K562 (cell line): ENCODE results near the gene MTPN. TPM values are rescaled to one million over a fixed set of nuclear protein-coding genes. Genes with fewer than 3 reads are reported as not detected.

Source experiments
- ATAC-seq: fragments of 200-7000 bp; cut with Tn5 transposase; 3 replicates; pipeline ENCODE4 v1.9.1; 2020; ENCODE audit warnings: moderate library complexity
- BruUV-seq: library from RNA; stranded (reverse); fragments of 400-500 nt; replicated peaks from 2 replicates; lab custom pipeline; 2021; lab: Mats Ljungman, UMichigan
- CTCF ChIA-PET: fragments of 300-600 bp; formaldehyde crosslinking; extraction: SDS; loops from one replicate; lab custom pipeline; 2021; ENCODE audit warnings: low intra/inter-chr PET ratio; lab: Yijun Ruan, JAX
- POLR2A ChIA-PET: fragments of 300-600, 350-650 bp; sonication (Branson Sonifier 250); formaldehyde crosslinking; extraction: SDS; loops from one replicate; lab custom pipeline; 2021; ENCODE audit warnings: antibody characterized with exemption, inconsistent platforms; lab: Yijun Ruan, JAX
- DNase-seq, 4 experiments: peaks; one replicate each; pipeline versions ENCODE4 v3.0.0 to v3.0.0-alpha.2; 2011 to 2018; ENCODE audit warnings: low spot score in 3 of 4, mixed read lengths in 3 of 4; ENCODE audit errors: extremely low read depth in 1 of 4
- FAIRE-seq: peaks from 2 replicates; lab custom pipeline; 2011; peaks lifted over from hg19 to GRCh38; lab: Jason Lieb, UNC
- H2AFZ ChIP-seq: 2 replicates; pipeline ENCODE4 v1.6.0; 2011; ENCODE audit warnings: low read depth, low read length, control low read depth, inconsistent platforms
- H3K27ac ChIP-seq: fragments of 200-600 bp; 3 replicates; pipeline ENCODE4 v1.8.0; 2011; ENCODE audit warnings: low read depth, mild to moderate bottlenecking, control low read depth, inconsistent platforms, low read length, moderate library complexity, mixed read lengths; ENCODE audit errors: extremely low read depth
- H3K27me3 ChIP-seq, 2 experiments: fragments of 300-600 bp in 1 of 2; 2 replicates in 1 of 2; 3 replicates in 1 of 2; pipeline versions ENCODE4 v1.6.0 to v1.8.0; 2011; ENCODE audit warnings: inconsistent platforms in 2 of 2, low read length in 2 of 2, mild to moderate bottlenecking in 1 of 2, mixed read lengths in 1 of 2, moderate library complexity in 1 of 2; ENCODE audit not compliant: control insufficient read depth in 2 of 2, insufficient read depth in 2 of 2
- H3K36me3 ChIP-seq: fragments of 300-600 bp; 3 replicates; pipeline ENCODE4 v1.8.0; 2011; ENCODE audit warnings: mild to moderate bottlenecking, low read length, inconsistent platforms; ENCODE audit not compliant: control insufficient read depth, insufficient read depth
- H3K4me1 ChIP-seq, 2 experiments: fragments of 200-600 bp in 1 of 2; replicated peaks in 1 of 2; 2 replicates in 1 of 2; 3 replicates in 1 of 2; pipeline versions ENCODE4 v1.5.1 to v1.8.0; 2011; ENCODE audit warnings: inconsistent platforms in 2 of 2, low read length in 2 of 2, mild to moderate bottlenecking in 1 of 2, mixed read lengths in 1 of 2, moderate library complexity in 1 of 2; ENCODE audit not compliant: control insufficient read depth in 2 of 2, insufficient read depth in 2 of 2
- H3K4me2 ChIP-seq: 2 replicates; pipeline ENCODE4 v1.6.1; 2011; ENCODE audit warnings: low read length, control low read depth, inconsistent platforms, mixed read lengths; ENCODE audit not compliant: insufficient read depth
- H3K4me3 ChIP-seq: fragments of 200-600 bp; sonication (generic), shearing (Covaris generic); 2 replicates; pipeline ENCODE4 v1.5.1; 2016; ENCODE audit warnings: control low read depth, inconsistent platforms
- H3K79me2 ChIP-seq: fragments of 200-600 bp; 3 replicates; pipeline ENCODE4 v1.8.0; 2011; ENCODE audit warnings: low read length, inconsistent platforms; ENCODE audit not compliant: control insufficient read depth, insufficient read depth
- H3K9ac ChIP-seq, 2 experiments: 2 replicates each; pipeline versions ENCODE4 v1.6.0 to v1.6.1; 2011; ENCODE audit warnings: low read depth in 2 of 2, low read length in 2 of 2, control low read depth in 1 of 2, inconsistent platforms in 1 of 2, mild to moderate bottlenecking in 1 of 2, mixed read lengths in 1 of 2; ENCODE audit not compliant: insufficient read depth in 1 of 2
- H3K9me1 ChIP-seq: one replicate; pipeline ENCODE4 v1.6.0; 2011; ENCODE audit warnings: inconsistent platforms, mild to moderate bottlenecking, low read length, moderate library complexity; ENCODE audit not compliant: control insufficient read depth, insufficient read depth
- H3K9me3 ChIP-seq: replicated peaks from 2 replicates; pipeline ENCODE4 v1.5.1; 2011; ENCODE audit warnings: low read depth, low read length, inconsistent platforms; ENCODE audit not compliant: control insufficient read depth, insufficient read depth
- H4K20me1 ChIP-seq: replicated peaks from 2 replicates; pipeline ENCODE4 v1.6.1; 2011; ENCODE audit warnings: low read length, inconsistent platforms, mixed read lengths; ENCODE audit not compliant: control insufficient read depth, insufficient read depth
- ATF1 ChIP-seq, 2 experiments: fragments of 450-650 bp in 1 of 2; IDR thresholded peaks; 2 replicates each; pipeline ENCODE4 v1.6.1; 2016; ENCODE audit warnings: missing compliant biosample characterization in 1 of 2, missing genetic modification characterization in 1 of 2
- ATF2 ChIP-seq: sonication (generic); formaldehyde crosslinking; IDR thresholded peaks from 2 replicates; pipeline ENCODE4 v1.8.1; 2022; ENCODE audit warnings: missing genetic modification reagents
- CREBBP ChIP-seq: IDR thresholded peaks from one replicate; pipeline ENCODE4 v1.6.1; 2012; ENCODE audit warnings: low read depth, mild to moderate bottlenecking, control low read depth, inconsistent platforms, low read length
- E2F8 ChIP-seq: fragments of 450-650 bp; IDR thresholded peaks from 2 replicates; pipeline ENCODE4 v1.7.1; 2018; ENCODE audit warnings: mild to moderate bottlenecking, low read depth; ENCODE audit not compliant: partially characterized antibody
- EP300 ChIP-seq: IDR thresholded peaks from 2 replicates; pipeline ENCODE4 v1.6.1; 2012; ENCODE audit warnings: low read length, improper control_type of control experiment
- EZH2 ChIP-seq: IDR thresholded peaks from 2 replicates; pipeline ENCODE4 v1.6.1; 2012; ENCODE audit warnings: low read depth, mild to moderate bottlenecking, inconsistent platforms, low read length, borderline replicate concordance
- IRF1 ChIP-seq: sonication (generic); formaldehyde crosslinking; IDR thresholded peaks from 2 replicates; pipeline ENCODE4 v1.8.0; 2022; ENCODE audit warnings: missing genetic modification reagents, mild to moderate bottlenecking, borderline replicate concordance
- JUN ChIP-seq, 2 experiments: sonication (generic) in 1 of 2; formaldehyde crosslinking in 1 of 2; IDR thresholded peaks; 2 replicates each; pipeline versions ENCODE4 v1.6.1 to v1.8.0; 2012 to 2022; ENCODE audit warnings: borderline replicate concordance in 2 of 2, mild to moderate bottlenecking in 2 of 2, improper control_type of control experiment in 1 of 2, low read depth in 1 of 2, low read length in 1 of 2, missing genetic modification reagents in 1 of 2
- KDM2B ChIP-seq: fragments of 250-450 bp; sonication (Bioruptor Pico); IDR thresholded peaks from 2 replicates; pipeline ENCODE4 v1.8.0; 2021; ENCODE audit warnings: mild to moderate bottlenecking, moderate library complexity
- MAFF ChIP-seq: IDR thresholded peaks from 2 replicates; pipeline ENCODE4 v1.6.1; 2012; ENCODE audit warnings: low read length, improper control_type of control experiment
- MTA3 ChIP-seq: fragments of 450-650 bp; formaldehyde crosslinking; IDR thresholded peaks from 2 replicates; pipeline ENCODE4 v1.6.1; 2017; ENCODE audit warnings: mild to moderate bottlenecking, borderline replicate concordance
- PRPF4 ChIP-seq: fragments of 200-400 bp; formaldehyde crosslinking; IDR thresholded peaks from one replicate; pipeline ENCODE4 v1.6.1; 2017; ENCODE audit warnings: low read length, low read depth, mild to moderate bottlenecking; ENCODE audit not compliant: insufficient read depth, poor library complexity, severe bottlenecking
- RB1 ChIP-seq: fragments of 450-650 bp; IDR thresholded peaks from 2 replicates; pipeline ENCODE4 v1.6.1; 2017; ENCODE audit warnings: low read depth, mild to moderate bottlenecking
- RFX7 ChIP-seq: fragments of 250-450 bp; sonication (Bioruptor Pico); IDR thresholded peaks from 2 replicates; pipeline ENCODE4 v1.5.1; 2021; ENCODE audit warnings: mild to moderate bottlenecking
- SNAPC5 ChIP-seq: fragments of 250-450 bp; sonication (Bioruptor Pico); IDR thresholded peaks from 2 replicates; pipeline ENCODE4 v1.8.0; 2021; ENCODE audit warnings: moderate library complexity, mild to moderate bottlenecking, inconsistent platforms
- TAF1 ChIP-seq: IDR thresholded peaks from 2 replicates; pipeline ENCODE4 v1.6.1; 2011; ENCODE audit warnings: mild to moderate bottlenecking, low read length, moderate library complexity; ENCODE audit not compliant: insufficient read depth, control insufficient read depth, severe bottlenecking; ENCODE audit errors: extremely low read depth
- ZNF764 ChIP-seq: fragments of 250-450 bp; sonication (Bioruptor Pico); IDR thresholded peaks from 2 replicates; pipeline ENCODE4 v1.4.0; 2020; ENCODE audit warnings: low read depth, mild to moderate bottlenecking, moderate library complexity
- WGBS: fragments of 100-300 bp; shearing (Covaris generic); methylation state at CpG from one replicate; pipeline ENCODE4 v1.1.6; 2016; ENCODE audit warnings: low coverage, mixed read lengths; ENCODE audit not compliant: insufficient coverage; ENCODE audit errors: missing lambda C conversion rate; 5-methylcytosine and 5-hydroxymethylcytosine counted together
- in situ Hi-C: fragments of 300-500 bp; cut with MboI; formaldehyde crosslinking; loops from 4 replicates; pipeline ENCODE4 v1.15.0; 2018; ENCODE audit warnings: inconsistent platforms, mixed read lengths
- intact Hi-C: fragments of 100-400 bp; cut with micrococcal nuclease; formaldehyde crosslinking; loops from 2 replicates; pipeline ENCODE4 v1.14.2; 2022
- polyA plus RNA-seq, 8 experiments: library from polyadenylated mRNA; depleted of rRNA in 4 of 8; stranded (reverse) in 5 of 8; unstranded in 3 of 8; fragments of >200 nt; fragmentation: Nextera tagmentation in 2 of 8; fragmentation: Illumina TruSeq in 1 of 8; extraction: Ambion mirVana in 2 of 8; extraction: Trizol in 1 of 8; gene quantifications; 2 replicates each; pipeline versions ENCODE4 v1.2.1 to v1.2.3, GENCODE V29; 2011 to 2014; ENCODE audit warnings: inconsistent platforms in 1 of 8, missing spikeins in 1 of 8
- total RNA-seq, 7 experiments: library from RNA; depleted of rRNA in 6 of 7; stranded (reverse); fragments of >200 nt in 6 of 7; fragmentation: Illumina TruSeq in 2 of 7; extraction: Trizol in 2 of 7; gene quantifications; 2 replicates each; pipeline versions ENCODE4 v1.2.1 to v1.2.3, GENCODE V29; 2011 to 2021; ENCODE audit warnings: low replicate concordance in 1 of 7

The MTPN gene
- total and polyA plus RNA-seq, 9 of the 15 experiments (the other 6 are each of a cell fraction or from before 2014, with no cell fraction given), result 68.5 to 261 (median 156) TPM

- Histone ChIP-seq H3K79me2 (peaks cover 22% of the 10 kb centered on the region), H3K4me1 (peaks cover 14 to 56% of the 10 kb centered on the region in 2 experiments; a peak in 4 of 5 replicates), H3K4me3 (no peak overlapping the region), H3K9me1 (peaks cover 4% of the 10 kb centered on the region), H3K27me3 (no peaks in the 10 kb centered on the region), H3K9me3 (no peaks in the 10 kb centered on the region), H3K27ac (peak overlapping the region; percentile 3), H3K36me3 (peaks cover 6% of the 10 kb centered on the region), H3K4me2 (no peak overlapping the region), H2AFZ (peak overlapping the region; percentile 74), H3K9ac (peak overlapping the region in 1 of 2 experiments; percentile 2; a peak in 1 of 4 replicates), H4K20me1 (no peaks in the 10 kb centered on the region)
- no peak for DNase-seq
- WGBS, result 37% methylated on average over 2 of the region's 2 CpGs
- no peak for ATAC-seq
- ChIA-PET POLR2A (interaction anchor here (1.0 to 2.0 kb wide), 2 partner anchors 10 to 20 kb away, joined by 4 read pairs; no protein-coding TSS in a partner anchor), CTCF (no interaction called here)
- intact Hi-C loops (no loop called here), in situ Hi-C loops (no loop called here)
- BruUV-seq, result no TSS peak
- no peak for FAIRE-seq
- TF ChIP-seq SNAPC5 (no peak), IRF1 (no peak), MAFF (no peak), E2F8 (no peak), CREBBP (no peak), ATF2 (CRISPR knock-in tag) (no peak), TAF1 (no peak), ZNF764 (CRISPR knock-in tag) (no peak), EZH2 (no peak), RFX7 (no peak), KDM2B (CRISPR knock-in tag) (no peak), MTA3 (0 out of 2 replicates have a peak, but pooled peaks have one; percentile 6), EP300 (no peak), ATF1 (CRISPR knock-in tag; IDR thresholded peaks at IDR 0.05) (no peak), ATF1 (tag; IDR thresholded peaks at IDR 0.05) (no peak), JUN (IDR thresholded peaks at IDR 0.05; ENCODE audit: borderline replicate concordance, low read depth, low read length) (no peak), JUN (CRISPR knock-in tag; IDR thresholded peaks at IDR 0.05; ENCODE audit: borderline replicate concordance) (no peak), PRPF4 (no peak), RB1 (no peak)
These were observed 2.9 kb upstream of the MTPN start for GRCh38 chr7:135980012-135980551.
